Tibial nerve (tissue), 4 donors: ENCODE results near the gene CDH8.

Experiments used
- EP300 ChIP-seq, 2 donors: sonication (generic); formaldehyde crosslinking; IDR thresholded peaks; one replicate each; pipeline ENCODE4 v1.6.1; 2017; ENCODE audit warnings: antibody characterized with exemption in 2 of 2, mild to moderate bottlenecking in 1 of 2
- POLR2A ChIP-seq, 2 donors: fragments of 450-650 bp; IDR thresholded peaks; one replicate each; pipeline ENCODE4 v1.6.1; 2017; ENCODE audit warnings: antibody characterized with exemption in 2 of 2, mild to moderate bottlenecking in 2 of 2, moderate library complexity in 2 of 2
- TF ChIP-seq, protein P1 (sequence below), 5 experiments: fragments of 200-600 bp in 3 of 5; fragments of 450-650 bp in 2 of 5; sonication (generic) in 3 of 5; IDR thresholded peaks; one replicate each; pipeline ENCODE4 v1.5.1; 2016 to 2019; ENCODE audit warnings: antibody characterized with exemption in 5 of 5, mild to moderate bottlenecking in 3 of 5, moderate library complexity in 2 of 5

DNA sequence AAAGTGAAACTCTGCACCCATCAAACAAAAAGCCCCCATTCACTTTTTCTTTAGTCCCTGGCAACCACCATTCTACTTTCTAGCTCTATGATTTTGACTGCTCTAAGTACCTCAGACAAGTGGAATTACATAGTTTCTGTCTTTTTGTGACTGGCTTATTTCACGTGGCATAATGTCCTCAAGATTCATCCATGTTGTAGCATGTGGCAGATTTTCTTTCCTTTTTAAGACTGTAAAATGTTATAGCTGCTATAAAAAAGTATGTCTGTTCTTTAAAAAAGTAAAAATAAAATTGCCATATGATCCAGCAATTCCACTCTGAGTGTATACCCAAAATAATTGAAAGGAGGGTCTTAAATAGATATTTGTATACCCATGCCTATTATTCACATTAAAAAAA lies 429.7 kb downstream of the CDH8 start:
- TF ChIP-seq POLR2A (IDR thresholded peaks at IDR 0.05) = no peak
- TF ChIP-seq, protein P1, sequence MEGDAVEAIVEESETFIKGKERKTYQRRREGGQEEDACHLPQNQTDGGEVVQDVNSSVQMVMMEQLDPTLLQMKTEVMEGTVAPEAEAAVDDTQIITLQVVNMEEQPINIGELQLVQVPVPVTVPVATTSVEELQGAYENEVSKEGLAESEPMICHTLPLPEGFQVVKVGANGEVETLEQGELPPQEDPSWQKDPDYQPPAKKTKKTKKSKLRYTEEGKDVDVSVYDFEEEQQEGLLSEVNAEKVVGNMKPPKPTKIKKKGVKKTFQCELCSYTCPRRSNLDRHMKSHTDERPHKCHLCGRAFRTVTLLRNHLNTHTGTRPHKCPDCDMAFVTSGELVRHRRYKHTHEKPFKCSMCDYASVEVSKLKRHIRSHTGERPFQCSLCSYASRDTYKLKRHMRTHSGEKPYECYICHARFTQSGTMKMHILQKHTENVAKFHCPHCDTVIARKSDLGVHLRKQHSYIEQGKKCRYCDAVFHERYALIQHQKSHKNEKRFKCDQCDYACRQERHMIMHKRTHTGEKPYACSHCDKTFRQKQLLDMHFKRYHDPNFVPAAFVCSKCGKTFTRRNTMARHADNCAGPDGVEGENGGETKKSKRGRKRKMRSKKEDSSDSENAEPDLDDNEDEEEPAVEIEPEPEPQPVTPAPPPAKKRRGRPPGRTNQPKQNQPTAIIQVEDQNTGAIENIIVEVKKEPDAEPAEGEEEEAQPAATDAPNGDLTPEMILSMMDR (IDR thresholded peaks at IDR 0.05) = no peak
- TF ChIP-seq EP300 (IDR thresholded peaks at IDR 0.05) = no peak
